ENCODE data around the gene HS3ST3B1. TPM values are rescaled to one million over a fixed set of nuclear protein-coding genes. Genes with fewer than 3 reads are reported as not detected.

The HS3ST3B1 gene
- total RNA-seq, 4 donors from 2014 or later = 1.2 to 3.9 (median 2.2) TPM

GRCh38 chr17:14360856-14361255, 60.0 kb downstream of the HS3ST3B1 start:
- intact Hi-C loops (cut with DNase I) = no loop called here

DNA sequence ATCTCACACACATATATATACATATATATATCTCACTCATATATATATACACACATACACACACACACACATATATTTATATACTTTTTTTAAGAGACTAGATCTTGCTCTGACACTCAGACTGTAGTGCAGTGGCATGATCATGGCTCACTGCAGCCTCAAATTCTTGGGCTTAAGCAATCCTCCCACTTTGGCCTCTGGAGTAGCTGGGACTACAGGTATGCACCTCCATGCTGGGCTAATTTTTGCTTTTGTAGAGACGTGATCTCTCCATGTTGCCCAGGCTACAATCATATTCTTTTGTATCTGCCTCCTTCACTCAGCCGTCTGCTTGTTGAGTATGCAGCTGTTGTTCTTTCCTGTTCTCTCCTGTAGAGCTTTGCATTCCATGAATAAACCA, 60.6 kb downstream of the HS3ST3B1 start:
- no peak for DNase-seq
- Histone ChIP-seq H3K4me3 (replicated peaks in 1 of 3) (no peak overlapping the region), H3K36me3 (no peaks in the 10 kb centered on the region), H3K9me3 (no peaks in the 10 kb centered on the region), H3K27me3 (no peaks in the 10 kb centered on the region), H3K4me1 (peaks cover 0 to under 1% of the 10 kb centered on the region in 2 donors), H3K27ac (no peak overlapping the region)
- 36 to 59% methylated on average over 2 of the region's 2 CpGs for WGBS, 2 donors
- TF ChIP-seq, protein P1, sequence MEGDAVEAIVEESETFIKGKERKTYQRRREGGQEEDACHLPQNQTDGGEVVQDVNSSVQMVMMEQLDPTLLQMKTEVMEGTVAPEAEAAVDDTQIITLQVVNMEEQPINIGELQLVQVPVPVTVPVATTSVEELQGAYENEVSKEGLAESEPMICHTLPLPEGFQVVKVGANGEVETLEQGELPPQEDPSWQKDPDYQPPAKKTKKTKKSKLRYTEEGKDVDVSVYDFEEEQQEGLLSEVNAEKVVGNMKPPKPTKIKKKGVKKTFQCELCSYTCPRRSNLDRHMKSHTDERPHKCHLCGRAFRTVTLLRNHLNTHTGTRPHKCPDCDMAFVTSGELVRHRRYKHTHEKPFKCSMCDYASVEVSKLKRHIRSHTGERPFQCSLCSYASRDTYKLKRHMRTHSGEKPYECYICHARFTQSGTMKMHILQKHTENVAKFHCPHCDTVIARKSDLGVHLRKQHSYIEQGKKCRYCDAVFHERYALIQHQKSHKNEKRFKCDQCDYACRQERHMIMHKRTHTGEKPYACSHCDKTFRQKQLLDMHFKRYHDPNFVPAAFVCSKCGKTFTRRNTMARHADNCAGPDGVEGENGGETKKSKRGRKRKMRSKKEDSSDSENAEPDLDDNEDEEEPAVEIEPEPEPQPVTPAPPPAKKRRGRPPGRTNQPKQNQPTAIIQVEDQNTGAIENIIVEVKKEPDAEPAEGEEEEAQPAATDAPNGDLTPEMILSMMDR (IDR thresholded peaks at IDR 0.05) = no peak
- no peak for TF ChIP-seq POLR2A (IDR thresholded peaks at IDR 0.05)
- intact Hi-C loops (cut with DNase I) = no loop called here

More at GRCh38 chr17:14360856-14361255, 60.0 kb downstream of the HS3ST3B1 start:
- Histone ChIP-seq H3K4me1 (peaks cover 0 to 6% of the 10 kb centered on the region in 2 donors), H3K4me3 (replicated peaks in 1 of 3) (no peak overlapping the region), H3K27ac (no peak overlapping the region), H3K9me3 (no peaks in the 10 kb centered on the region), H3K27me3 (no peaks in the 10 kb centered on the region), H3K36me3 (no peaks in the 10 kb centered on the region)
- TF ChIP-seq, protein P1 (IDR thresholded peaks at IDR 0.05) = no peak
- TF ChIP-seq POLR2A (IDR thresholded peaks at IDR 0.05) = no peak
- no peak for DNase-seq
- WGBS, 2 donors = 70 to 80% methylated on average over 4 of the region's 4 CpGs

DNA sequence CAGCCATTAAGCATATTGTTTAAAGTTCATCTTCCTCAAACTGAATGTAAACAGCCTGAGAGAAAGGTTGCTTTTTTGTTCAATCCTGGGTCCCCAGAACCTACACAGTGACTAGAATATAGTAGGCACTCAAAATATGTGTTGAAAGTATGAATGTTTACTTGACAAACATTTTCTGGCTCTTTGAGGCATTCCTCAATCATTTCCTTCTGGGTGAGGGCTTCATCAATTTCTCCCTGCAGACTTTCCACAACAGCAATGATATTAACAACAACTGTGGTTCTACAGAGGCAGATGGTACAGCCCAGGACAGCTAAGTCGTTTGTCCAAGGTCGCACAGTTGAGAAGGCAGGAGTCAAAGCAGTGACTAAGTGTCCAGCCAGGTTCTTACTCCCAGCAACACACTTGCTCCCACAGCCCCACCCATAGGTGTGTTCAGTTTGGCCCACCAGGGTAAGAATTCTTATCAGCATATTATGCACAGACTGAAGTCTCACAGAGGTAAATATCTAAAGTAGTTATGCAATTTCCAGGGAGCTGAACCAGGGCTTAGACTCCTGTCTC, 61.1 kb downstream of the HS3ST3B1 start:
- Histone ChIP-seq H3K27me3 (no peaks in the 10 kb centered on the region), H3K4me1 (no peaks in the 10 kb centered on the region), H3K4me3 (replicated peaks in 1 of 3) (no peak overlapping the region), H3K27ac (no peak overlapping the region), H3K36me3 (no peaks in the 10 kb centered on the region), H3K9me3 (no peaks in the 10 kb centered on the region)
- DNase-seq = no peak
- TF ChIP-seq POLR2A (IDR thresholded peaks at IDR 0.05) = no peak
- WGBS, 2 donors = 81 to 85% methylated on average over 2 of the region's 2 CpGs
- intact Hi-C loops (cut with DNase I) = no loop called here

DNA sequence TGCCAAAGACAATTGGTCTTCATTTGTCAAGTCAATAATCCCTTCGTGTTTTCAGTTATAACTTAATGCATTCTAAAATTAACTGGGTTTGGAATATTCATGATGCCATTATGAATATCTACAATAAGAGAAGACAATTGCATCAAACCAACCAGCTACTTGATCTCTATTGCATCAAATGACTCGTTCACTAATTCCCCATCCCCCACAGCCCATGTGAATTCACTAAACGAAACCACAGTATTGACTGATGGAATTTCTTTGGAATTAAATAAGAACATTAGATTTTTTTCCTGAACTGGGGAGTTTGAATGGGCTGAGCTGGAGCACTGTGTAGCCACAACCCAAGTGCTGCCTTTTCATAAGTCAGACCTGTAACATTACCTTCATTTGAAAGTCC, 65.3 kb downstream of the HS3ST3B1 start:
- no peaks in the 10 kb centered on the region for H3K4me1 ChIP-seq
- no peaks in the 10 kb centered on the region for H3K27me3 ChIP-seq
- DNase-seq = no peak
- no peak overlapping the region for H3K27ac ChIP-seq
- no peak overlapping the region for H3K4me3 ChIP-seq (replicated peaks in 1 of 3)
- TF ChIP-seq POLR2A (IDR thresholded peaks at IDR 0.05) = no peak
- TF ChIP-seq, protein P1 (IDR thresholded peaks at IDR 0.05) = no peak
- no peaks in the 10 kb centered on the region for H3K36me3 ChIP-seq
- intact Hi-C loops (cut with DNase I) = no loop called here
- H3K9me3 ChIP-seq = no peaks in the 10 kb centered on the region
- 70 to 73% methylated on average over 3 of the region's 3 CpGs for WGBS, 2 donors

- Histone ChIP-seq H3K4me1 (no peaks in the 10 kb centered on the region), H3K9me3 (no peaks in the 10 kb centered on the region), H3K27me3 (no peaks in the 10 kb centered on the region), H3K27ac (no peak overlapping the region), H3K36me3 (no peaks in the 10 kb centered on the region), H3K4me3 (replicated peaks in 1 of 3) (no peak overlapping the region)
- TF ChIP-seq, protein P1 (IDR thresholded peaks at IDR 0.05) = no peak
- TF ChIP-seq POLR2A (IDR thresholded peaks at IDR 0.05) = no peak
- intact Hi-C loops (cut with DNase I) = no loop called here
- 60 to 63% methylated on average over 6 of the region's 6 CpGs for whole genome bisulfite sequencing, 2 donors
- no peak for DNase-seq
Observed at GRCh38 chr17:14372461-14372860, 71.6 kb downstream of the HS3ST3B1 start.
